ENCODE measurements around the gene EHD4.

- TF ChIP-seq GATA3 (IDR thresholded peaks at IDR 0.05; ENCODE audit: low read depth, low read length), result no peak
- no peak for TF ChIP-seq GATA2 (IDR thresholded peaks at IDR 0.05; ENCODE audit: low read depth, low read length)
Measured at GRCh38 chr15:41872166-41872747, 100.1 kb downstream of the EHD4 start.
